Upper lobe of right lung (tissue), 1 donor: ENCODE data around the gene NDUFS2. TPM values are rescaled to one million over a fixed set of nuclear protein-coding genes. Genes with fewer than 3 reads are reported as not detected.

Experiments
- microRNA-seq: library from miRNA; unstranded; fragments of <30 nt; microRNA quantifications from one replicate; pipeline ENCODE4 v1.2.0, GENCODE V29; 2020; ENCODE audit warnings: borderline microRNAs expressed
- total RNA-seq: library from RNA; stranded (reverse); fragmentation: NEBNext Ultra II Directional; extraction: Animal tissue kit (Norgen Biotek cat#: 25700); gene quantifications from one replicate; pipeline ENCODE4 v1.2.1, GENCODE V29; 2021
- donor health status: DM: no; HTN: yes; CAD: no; lungs with severe emphysema.

The NDUFS2 gene
- total RNA-seq, 1 donor from 2014 or later = 66.9 TPM

Small RNA genes within 50 kb of the gene (microRNA-seq; reads per million reads assigned to microRNA genes)
- gene MIR5187 = 0.83 reads per million

Other genes with a start within 250 kb of the NDUFS2 start
- 44.1 TPM for gene ITLN2, start 247.6 kb upstream of the NDUFS2 start, total RNA-seq
- gene F11R, start 181.2 kb upstream of the NDUFS2 start, total RNA-seq = 167 TPM
- 50.6 TPM for gene TSTD1, start 163.4 kb upstream of the NDUFS2 start, total RNA-seq
- 67.6 TPM for gene USF1, start 156.4 kb upstream of the NDUFS2 start, total RNA-seq
- 38.0 TPM for gene ARHGAP30, start 132.5 kb upstream of the NDUFS2 start, total RNA-seq
- 5.4 TPM for gene NECTIN4, start 112.8 kb upstream of the NDUFS2 start, total RNA-seq
- gene KLHDC9, start 104.0 kb upstream of the NDUFS2 start, total RNA-seq = 3.2 TPM
- gene PFDN2, start 84.3 kb upstream of the NDUFS2 start, total RNA-seq = 56.2 TPM
- 42.1 TPM for gene NIT1, start 84.3 kb upstream of the NDUFS2 start, total RNA-seq
- gene DEDD, start 69.7 kb upstream of the NDUFS2 start, total RNA-seq = 37.5 TPM
- gene UFC1, start 48.4 kb upstream of the NDUFS2 start, total RNA-seq = 84.4 TPM
- 27.7 TPM for gene USP21, start 42.9 kb upstream of the NDUFS2 start, total RNA-seq
- gene PPOX, start 35.9 kb upstream of the NDUFS2 start, total RNA-seq = 23.3 TPM
- gene B4GALT3, start 24.9 kb upstream of the NDUFS2 start, total RNA-seq = 35.7 TPM
- gene ADAMTS4, start 3.3 kb upstream of the NDUFS2 start, total RNA-seq = 7.8 TPM
- 158 TPM for gene FCER1G, start 12.9 kb downstream of the NDUFS2 start, total RNA-seq
- gene APOA2, start 21.3 kb downstream of the NDUFS2 start, total RNA-seq = not detected
- gene TOMM40L, start 23.7 kb downstream of the NDUFS2 start, total RNA-seq = 11.6 TPM
- gene NR1I3, start 35.8 kb downstream of the NDUFS2 start, total RNA-seq = not detected
- gene PCP4L1, start 56.4 kb downstream of the NDUFS2 start, total RNA-seq = 8.2 TPM
- 2.5 TPM for gene MPZ, start 107.6 kb downstream of the NDUFS2 start, total RNA-seq
- gene SDHC, start 112.0 kb downstream of the NDUFS2 start, total RNA-seq = 158 TPM
- gene CFAP126, start 165.5 kb downstream of the NDUFS2 start, total RNA-seq = not detected